ENCODE measurements around the gene CTRB1. TPM values are rescaled to one million over a fixed set of nuclear protein-coding genes. Genes with fewer than 3 reads are reported as not detected.

The CTRB1 gene
- total and polyA plus RNA-seq, 8 donors, result 14,339 to 37,242 (median 26,434) TPM

DNA sequence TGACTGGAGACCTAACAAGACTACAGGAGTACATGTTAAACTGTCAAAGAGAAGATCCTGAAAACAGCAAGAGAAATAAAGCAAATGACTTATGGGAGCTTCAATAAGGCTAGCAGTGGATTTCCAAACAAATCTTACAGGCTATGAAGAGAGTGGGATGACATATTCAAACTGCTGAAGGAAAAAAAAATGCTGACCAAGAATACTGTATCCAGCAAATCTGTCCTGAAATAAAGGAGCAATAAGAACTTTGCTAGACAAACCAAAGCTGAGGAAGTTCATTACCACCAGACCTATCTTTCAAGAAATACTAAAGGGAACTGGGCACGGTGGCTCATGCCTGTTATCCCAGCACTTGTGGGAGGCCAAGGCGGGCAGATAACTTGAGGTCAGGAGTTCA lies 41.9 kb upstream of the CTRB1 start:
- DNase-seq (no peak), ATAC-seq (no peak), FAIRE-seq (no peak)
- TF ChIP-seq, protein P1, sequence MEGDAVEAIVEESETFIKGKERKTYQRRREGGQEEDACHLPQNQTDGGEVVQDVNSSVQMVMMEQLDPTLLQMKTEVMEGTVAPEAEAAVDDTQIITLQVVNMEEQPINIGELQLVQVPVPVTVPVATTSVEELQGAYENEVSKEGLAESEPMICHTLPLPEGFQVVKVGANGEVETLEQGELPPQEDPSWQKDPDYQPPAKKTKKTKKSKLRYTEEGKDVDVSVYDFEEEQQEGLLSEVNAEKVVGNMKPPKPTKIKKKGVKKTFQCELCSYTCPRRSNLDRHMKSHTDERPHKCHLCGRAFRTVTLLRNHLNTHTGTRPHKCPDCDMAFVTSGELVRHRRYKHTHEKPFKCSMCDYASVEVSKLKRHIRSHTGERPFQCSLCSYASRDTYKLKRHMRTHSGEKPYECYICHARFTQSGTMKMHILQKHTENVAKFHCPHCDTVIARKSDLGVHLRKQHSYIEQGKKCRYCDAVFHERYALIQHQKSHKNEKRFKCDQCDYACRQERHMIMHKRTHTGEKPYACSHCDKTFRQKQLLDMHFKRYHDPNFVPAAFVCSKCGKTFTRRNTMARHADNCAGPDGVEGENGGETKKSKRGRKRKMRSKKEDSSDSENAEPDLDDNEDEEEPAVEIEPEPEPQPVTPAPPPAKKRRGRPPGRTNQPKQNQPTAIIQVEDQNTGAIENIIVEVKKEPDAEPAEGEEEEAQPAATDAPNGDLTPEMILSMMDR (IDR thresholded peaks at IDR 0.05), result no peak
- intact Hi-C loops (cut with DNase I), result no loop called here
- no peak overlapping the region for H3K4me3 ChIP-seq
- H3K4me1 ChIP-seq, result no peaks in the 10 kb centered on the region
- no peaks in the 10 kb centered on the region for H3K27me3 ChIP-seq
- no peaks in the 10 kb centered on the region for H3K9me3 ChIP-seq
- H3K27ac ChIP-seq, result no peak overlapping the region
- 97 to 100% methylated on average over 2 of the region's 2 CpGs for WGBS, 2 donors
- H3K36me3 ChIP-seq, result no peaks in the 10 kb centered on the region

DNA sequence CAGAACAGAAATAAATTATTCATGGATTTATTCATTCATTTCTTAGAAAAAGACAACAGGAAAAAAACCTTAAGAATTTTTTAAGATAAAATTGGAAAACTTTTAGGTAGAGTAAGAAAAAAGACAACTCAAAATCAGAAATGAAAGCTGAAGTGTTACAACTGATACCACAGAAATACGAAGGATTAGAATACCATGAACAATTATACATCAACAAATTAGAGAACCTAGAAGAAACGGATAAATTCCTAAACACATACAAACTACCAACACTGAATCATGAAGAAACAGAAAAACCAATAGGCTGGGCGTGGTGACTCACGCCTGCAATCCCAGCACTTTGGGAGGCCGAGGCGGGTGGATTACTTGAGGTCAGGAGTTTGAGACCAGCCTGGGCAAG lies 39.6 kb upstream of the CTRB1 start:
- intact Hi-C loops (cut with DNase I), result no loop called here
- FAIRE-seq, result no peak
- Histone ChIP-seq H3K36me3 (no peaks in the 10 kb centered on the region), H3K4me3 (no peak overlapping the region), H3K27ac (no peak overlapping the region), H3K4me1 (no peaks in the 10 kb centered on the region), H3K27me3 (no peaks in the 10 kb centered on the region), H3K9me3 (no peaks in the 10 kb centered on the region)
- no peak for DNase-seq
- no peak for ATAC-seq
- TF ChIP-seq, protein P1 (IDR thresholded peaks at IDR 0.05), result no peak
- WGBS, 2 donors, result 90 to 93% methylated on average over 6 of the region's 6 CpGs

DNA sequence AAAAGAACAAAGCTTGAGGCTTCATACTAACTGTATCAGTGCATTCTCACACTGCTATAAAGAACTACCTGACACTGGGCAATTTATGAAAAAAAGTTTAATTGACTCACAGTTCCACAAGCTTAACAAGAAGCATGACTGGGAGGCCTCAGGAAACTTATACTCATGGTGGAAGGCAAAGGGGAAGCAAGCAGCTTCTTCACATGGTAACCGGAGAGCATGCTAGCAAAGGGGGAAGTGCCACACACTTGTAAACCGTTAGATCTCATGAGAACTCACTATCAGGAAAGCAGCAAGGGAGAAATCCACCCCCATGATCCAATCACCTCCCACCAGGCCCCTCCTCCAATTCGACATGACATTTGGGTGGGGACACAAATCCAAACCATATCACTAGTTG lies 37.2 kb upstream of the CTRB1 start:
- Histone ChIP-seq H3K9me3 (no peaks in the 10 kb centered on the region), H3K27ac (no peak overlapping the region), H3K4me3 (no peak overlapping the region), H3K27me3 (no peaks in the 10 kb centered on the region), H3K36me3 (no peaks in the 10 kb centered on the region), H3K4me1 (no peaks in the 10 kb centered on the region)
- DNase-seq, result no peak
- FAIRE-seq, result no peak
- intact Hi-C loops (cut with DNase I), result no loop called here
- no peak for ATAC-seq
- WGBS, 2 donors, result 45 to 50% methylated on average over 3 of the region's 3 CpGs
- TF ChIP-seq, protein P1 (IDR thresholded peaks at IDR 0.05), result no peak

DNA sequence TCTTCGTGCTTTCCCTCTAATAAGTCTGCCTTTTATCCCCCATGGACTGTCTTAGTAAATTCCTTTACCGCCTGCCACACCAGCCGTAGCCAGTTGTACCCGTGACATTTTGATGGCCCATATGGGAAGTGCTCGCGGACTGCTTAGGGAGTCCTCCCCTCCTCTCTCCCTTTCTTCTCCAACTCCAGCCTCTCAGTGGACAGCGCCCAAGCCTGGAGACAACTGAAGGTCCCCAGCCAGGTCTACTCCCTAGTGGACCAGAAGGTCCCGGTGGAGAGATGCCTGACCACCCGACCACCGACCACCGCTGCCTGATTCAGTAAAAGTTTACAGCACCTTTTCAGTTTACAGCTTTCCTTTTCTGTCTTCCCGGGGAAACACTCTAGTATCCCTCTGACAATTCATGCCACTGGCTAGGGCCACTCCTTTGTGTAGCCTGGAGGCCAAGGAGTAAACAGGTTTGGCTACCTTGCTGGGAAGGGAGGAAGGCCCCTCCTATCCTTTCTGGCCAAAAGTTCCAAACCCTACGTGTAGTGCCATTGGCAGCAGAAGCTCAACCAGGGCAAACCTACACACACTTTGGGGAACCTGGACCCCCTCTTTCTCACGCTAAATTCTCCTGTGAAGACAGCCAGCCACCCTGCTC lies 29.8 kb upstream of the CTRB1 start:
- TF ChIP-seq, protein P1 (IDR thresholded peaks at IDR 0.05), result no peak
- no peak for FAIRE-seq
- H3K36me3 ChIP-seq, result no peaks in the 10 kb centered on the region
- DNase-seq, result no peak
- ATAC-seq, result no peak
- no peak overlapping the region for H3K27ac ChIP-seq
- no peak overlapping the region for H3K4me3 ChIP-seq
- WGBS, 2 donors, result 87 to 88% methylated on average over 14 of the region's 14 CpGs
- no peaks in the 10 kb centered on the region for H3K27me3 ChIP-seq
- no peaks in the 10 kb centered on the region for H3K4me1 ChIP-seq
- intact Hi-C loops (cut with DNase I), result no loop called here
- no peaks in the 10 kb centered on the region for H3K9me3 ChIP-seq

DNA sequence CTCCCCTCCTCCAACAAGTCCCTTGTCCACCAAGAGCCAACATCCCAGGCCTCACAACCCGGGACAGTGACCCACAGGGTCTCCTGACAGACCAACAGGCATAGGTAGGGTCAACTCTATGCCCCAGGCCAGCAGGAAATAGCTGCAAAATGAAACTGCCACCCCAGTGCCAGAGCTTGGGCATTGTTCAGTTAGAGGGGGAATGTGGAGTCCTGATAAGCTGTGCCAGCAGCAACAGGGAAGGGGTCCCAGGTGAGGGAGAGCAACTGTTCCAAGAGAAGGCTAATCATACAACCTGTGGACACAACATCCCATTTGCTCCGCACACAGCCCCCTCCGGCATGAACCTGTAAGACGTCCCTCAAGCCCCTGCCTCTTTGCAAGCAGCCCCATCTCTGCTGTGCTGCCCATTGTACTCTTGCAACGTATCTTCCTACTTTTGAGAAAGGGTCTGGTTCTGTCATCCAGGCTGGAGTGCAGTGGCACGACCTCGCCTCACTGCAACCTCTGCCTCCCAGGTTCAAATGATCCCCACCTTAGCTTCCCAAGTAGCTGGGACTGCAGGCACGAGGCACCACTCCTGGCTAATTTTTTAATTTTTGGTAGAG lies 29.0 kb upstream of the CTRB1 start:
- peak in 1 of 6 donors; percentile 20 for DNase-seq
- Histone ChIP-seq H3K27ac (no peak overlapping the region), H3K4me1 (no peaks in the 10 kb centered on the region), H3K4me3 (no peak overlapping the region), H3K27me3 (no peaks in the 10 kb centered on the region), H3K9me3 (no peaks in the 10 kb centered on the region), H3K36me3 (no peaks in the 10 kb centered on the region)
- TF ChIP-seq, protein P1 (IDR thresholded peaks at IDR 0.05), result no peak
- intact Hi-C loops (cut with DNase I), result no loop called here
- 87 to 90% methylated on average over 8 of the region's 8 CpGs for WGBS, 2 donors
- FAIRE-seq, result no peak
- ATAC-seq, result no peak
